ENCODE results near the gene IZUMO4. TPM values are rescaled to one million over a fixed set of nuclear protein-coding genes. Genes with fewer than 3 reads are reported as not detected.

Gene IZUMO4
- total RNA-seq, 1 experiment from 2014 or later, result 5.3 TPM

GRCh38 chr19:2117215-2117960 is 20.7 kb downstream of the IZUMO4 start:
- Mint-ChIP-seq H3K36me3 (ENCODE audit: insufficient read depth, unreplicated experiment) (peaks cover 95% of the 10 kb centered on the region), H3K9me3 (ENCODE audit: unreplicated experiment) (no peaks in the 10 kb centered on the region), H3K4me3 (ENCODE audit: unreplicated experiment) (no peak overlapping the region), H3K4me1 (ENCODE audit: insufficient read depth, unreplicated experiment) (peaks cover 7% of the 10 kb centered on the region), H3K27me3 (ENCODE audit: insufficient read depth, unreplicated experiment) (no peaks in the 10 kb centered on the region), H3K27ac (ENCODE audit: low read depth, unreplicated experiment) (no peak overlapping the region)
- BruUV-seq (replicated peaks), result no TSS peak
- no peak for TF ChIP-seq CTCF (IDR thresholded peaks at IDR 0.05; ENCODE audit: unreplicated experiment)
- POLR2A ChIA-PET, result no interaction called here
- CTCF ChIA-PET, result no interaction called here
- intact Hi-C loops (cut with micrococcal nuclease), result no loop called here
- no peak for DNase-seq (ENCODE audit: unreplicated experiment)

- DNase-seq (ENCODE audit: unreplicated experiment), result no peak
- TF ChIP-seq CTCF (IDR thresholded peaks at IDR 0.05; ENCODE audit: unreplicated experiment), result no peak
- H3K4me1 Mint-ChIP-seq (ENCODE audit: insufficient read depth, unreplicated experiment), result peaks cover 7% of the 10 kb centered on the region
- intact Hi-C loops (cut with micrococcal nuclease), result no loop called here
- POLR2A ChIA-PET, result no interaction called here
- no TSS peak for BruUV-seq (replicated peaks)
- H3K36me3 Mint-ChIP-seq (ENCODE audit: insufficient read depth, unreplicated experiment), result peaks cover 95% of the 10 kb centered on the region
- no peaks in the 10 kb centered on the region for H3K27me3 Mint-ChIP-seq (ENCODE audit: insufficient read depth, unreplicated experiment)
- no peak overlapping the region for H3K27ac Mint-ChIP-seq (ENCODE audit: low read depth, unreplicated experiment)
- no peaks in the 10 kb centered on the region for H3K9me3 Mint-ChIP-seq (ENCODE audit: unreplicated experiment)
- no peak overlapping the region for H3K4me3 Mint-ChIP-seq (ENCODE audit: unreplicated experiment)
- CTCF ChIA-PET, result interaction anchor here (0.5 kb wide), 1 partner anchor 179 kb away, joined by 3 read pairs; no protein-coding TSS in a partner anchor
These were observed 21.7 kb downstream of the IZUMO4 start for GRCh38 chr19:2118438-2118837.

GRCh38 chr19:2119921-2120785 is 23.4 kb downstream of the IZUMO4 start:
- Mint-ChIP-seq H3K27ac (ENCODE audit: low read depth, unreplicated experiment) (no peak overlapping the region), H3K4me3 (ENCODE audit: unreplicated experiment) (no peak overlapping the region), H3K36me3 (ENCODE audit: insufficient read depth, unreplicated experiment) (peaks cover 87% of the 10 kb centered on the region), H3K9me3 (ENCODE audit: unreplicated experiment) (no peaks in the 10 kb centered on the region), H3K27me3 (ENCODE audit: insufficient read depth, unreplicated experiment) (no peaks in the 10 kb centered on the region), H3K4me1 (ENCODE audit: insufficient read depth, unreplicated experiment) (no peaks in the 10 kb centered on the region)
- intact Hi-C loops (cut with micrococcal nuclease), result no loop called here
- ChIA-PET CTCF (interaction anchor here (0.6 to 1.1 kb wide), 2 partner anchors 98 to 192 kb away, joined by 3 to 5 read pairs; no protein-coding TSS in a partner anchor), POLR2A (no interaction called here)
- no TSS peak for BruUV-seq (replicated peaks)
- TF ChIP-seq CTCF (IDR thresholded peaks at IDR 0.05; ENCODE audit: unreplicated experiment), result no peak
- no peak for DNase-seq (ENCODE audit: unreplicated experiment)

GRCh38 chr19:2120821-2121220 is 24.1 kb downstream of the IZUMO4 start:
- no peaks in the 10 kb centered on the region for H3K27me3 Mint-ChIP-seq (ENCODE audit: insufficient read depth, unreplicated experiment)
- intact Hi-C loops (cut with micrococcal nuclease), result no loop called here
- H3K4me1 Mint-ChIP-seq (ENCODE audit: insufficient read depth, unreplicated experiment), result no peaks in the 10 kb centered on the region
- CTCF ChIA-PET, result no interaction called here
- BruUV-seq (replicated peaks), result no TSS peak
- no peak overlapping the region for H3K27ac Mint-ChIP-seq (ENCODE audit: low read depth, unreplicated experiment)
- POLR2A ChIA-PET, result no interaction called here
- no peaks in the 10 kb centered on the region for H3K9me3 Mint-ChIP-seq (ENCODE audit: unreplicated experiment)
- TF ChIP-seq CTCF (IDR thresholded peaks at IDR 0.05; ENCODE audit: unreplicated experiment), result no peak
- H3K4me3 Mint-ChIP-seq (ENCODE audit: unreplicated experiment), result no peak overlapping the region
- H3K36me3 Mint-ChIP-seq (ENCODE audit: insufficient read depth, unreplicated experiment), result peaks cover 87% of the 10 kb centered on the region
- DNase-seq (ENCODE audit: unreplicated experiment), result no peak

Data from MCF 10A (cell line).